ENCODE measurements around the gene HP1BP3. TPM values are rescaled to one million over a fixed set of nuclear protein-coding genes. Genes with fewer than 3 reads are reported as not detected.
A peak's percentile ranks its signal among the peaks of the same experiment; 100 is the strongest.

The HP1BP3 gene
- total RNA-seq, 6 donors from 2014 or later: 140 to 731 (median 274) TPM

GRCh38 chr1:20709868-20710267 lies 77.2 kb downstream of the HP1BP3 start:
- ATAC-seq (ENCODE audit: low FRiP score in 2 of 2) (no peak), DNase-seq (no peak)
- no peaks in the 10 kb centered on the region for H3K4me1 ChIP-seq
- H3K27me3 ChIP-seq: no peaks in the 10 kb centered on the region
- no peak overlapping the region for H3K4me3 ChIP-seq
- no peak for TF ChIP-seq EP300 (IDR thresholded peaks at IDR 0.05)
- no peak overlapping the region for H3K27ac ChIP-seq
- H3K36me3 ChIP-seq: no peaks in the 10 kb centered on the region
- WGBS, 2 donors: 97 to 100% methylated on average over 1 to 3 of the region's 3 CpGs
- H3K9me3 ChIP-seq: no peaks in the 10 kb centered on the region

GRCh38 chr1:20708891-20709290 lies 78.2 kb downstream of the HP1BP3 start:
- TF ChIP-seq CTCF (IDR thresholded peaks at IDR 0.05) (no peak), POLR2A (IDR thresholded peaks at IDR 0.05) (no peak), POLR2AphosphoS5 (IDR thresholded peaks at IDR 0.05) (no peak), EP300 (IDR thresholded peaks at IDR 0.05) (no peak)
- no peak for ATAC-seq (ENCODE audit: low FRiP score in 2 of 2)
- Histone ChIP-seq H3K4me3 (no peak overlapping the region), H3K9me3 (no peaks in the 10 kb centered on the region), H3K36me3 (no peaks in the 10 kb centered on the region), H3K27me3 (no peaks in the 10 kb centered on the region), H3K27ac (no peak overlapping the region), H3K4me1 (no peaks in the 10 kb centered on the region)
- no peak for DNase-seq
- WGBS, 2 donors: 78 to 90% methylated on average over 5 of the region's 5 CpGs

- 73 to 84% methylated on average over 3 to 6 of the region's 6 CpGs for WGBS, 2 donors
- peak in 1 of 2 donors; percentile 4 for ATAC-seq (ENCODE audit: low FRiP score in 2 of 2)
- no peaks in the 10 kb centered on the region for H3K9me3 ChIP-seq
- no peak for DNase-seq
- no peak overlapping the region for H3K27ac ChIP-seq
- no peaks in the 10 kb centered on the region for H3K4me1 ChIP-seq
- H3K4me3 ChIP-seq: no peak overlapping the region
- no peaks in the 10 kb centered on the region for H3K27me3 ChIP-seq
- H3K36me3 ChIP-seq: no peaks in the 10 kb centered on the region
- TF ChIP-seq POLR2AphosphoS5 (IDR thresholded peaks at IDR 0.05) (no peak), CTCF (IDR thresholded peaks at IDR 0.05) (no peak), POLR2A (IDR thresholded peaks at IDR 0.05) (no peak), EP300 (IDR thresholded peaks at IDR 0.05) (no peak)
These were observed 79.0 kb downstream of the HP1BP3 start for GRCh38 chr1:20708057-20708456.

- DNase-seq: no peak
- no peak for ATAC-seq (ENCODE audit: low FRiP score in 2 of 2)
- no peaks in the 10 kb centered on the region for H3K9me3 ChIP-seq
- no peak overlapping the region for H3K4me3 ChIP-seq
- 40 to 54% methylated on average over 5 of the region's 5 CpGs for WGBS, 2 donors
- H3K4me1 ChIP-seq: no peaks in the 10 kb centered on the region
- H3K36me3 ChIP-seq: no peaks in the 10 kb centered on the region
- TF ChIP-seq POLR2A (IDR thresholded peaks at IDR 0.05): no peak
- TF ChIP-seq POLR2AphosphoS5 (IDR thresholded peaks at IDR 0.05): no peak
- no peak for TF ChIP-seq CTCF (IDR thresholded peaks at IDR 0.05)
- no peak for TF ChIP-seq EP300 (IDR thresholded peaks at IDR 0.05)
- no peaks in the 10 kb centered on the region for H3K27me3 ChIP-seq
- no peak overlapping the region for H3K27ac ChIP-seq
These were observed 80.3 kb downstream of the HP1BP3 start for GRCh38 chr1:20706841-20707240.

- Histone ChIP-seq H3K9me3 (no peaks in the 10 kb centered on the region), H3K27me3 (no peaks in the 10 kb centered on the region), H3K4me1 (no peaks in the 10 kb centered on the region), H3K27ac (no peak overlapping the region), H3K36me3 (no peaks in the 10 kb centered on the region), H3K4me3 (no peak overlapping the region)
- no peak for ATAC-seq (ENCODE audit: low FRiP score in 2 of 2)
- no peak for DNase-seq
- 86 to 92% methylated on average over 14 to 15 of the region's 15 CpGs for WGBS, 2 donors
- TF ChIP-seq EP300 (IDR thresholded peaks at IDR 0.05) (no peak), POLR2A (IDR thresholded peaks at IDR 0.05) (no peak)
These were observed 81.8 kb downstream of the HP1BP3 start for GRCh38 chr1:20705203-20705755.

Measured in upper lobe of left lung (tissue), 6 donors.